HCT116 (cell line): ENCODE measurements around the gene NGEF. TPM values are rescaled to one million over a fixed set of nuclear protein-coding genes. Genes with fewer than 3 reads are reported as not detected.

Experiments used
- ATAC-seq: fragments of 200-7000 bp; cut with Tn5 transposase; 2 replicates; pipeline ENCODE4 v1.9.1; 2020; ENCODE audit warnings: mild to moderate bottlenecking, moderate library complexity
- BruUV-seq: library from RNA; stranded (reverse); fragments of 400-500 nt; replicated peaks from 2 replicates; lab custom pipeline; 2021; lab: Mats Ljungman, UMichigan
- CTCF ChIA-PET: fragments of 300-600 bp; sonication (Branson Sonifier 250); formaldehyde crosslinking; loops from one replicate; lab custom pipeline; 2021; ENCODE audit warnings: antibody characterized with exemption; lab: Charles Lee
- POLR2A ChIA-PET: fragments of 300-600, 350-600 bp; sonication (Branson Sonifier 250); formaldehyde crosslinking; loops from one replicate; lab custom pipeline; 2021; ENCODE audit warnings: antibody characterized with exemption; lab: Charles Lee
- RAD21 ChIA-PET, 2 experiments: fragments of 300-600 bp; sonication (Branson Sonifier 250); formaldehyde crosslinking; loops; one replicate each; lab custom pipeline; 2023; ENCODE audit warnings: low total read pairs in 2 of 2; ENCODE audit not compliant: uncharacterized antibody in 2 of 2, unreplicated experiment in 2 of 2, low non-redundant PET in 1 of 2; lab: Charles Lee
- DNase-seq: peaks from one replicate; pipeline ENCODE4 v3.0.0-alpha.2; 2010; ENCODE audit warnings: low read depth, low spot score
- H2AFZ ChIP-seq: fragments of 200-600 bp; shearing (Covaris generic), sonication (generic); 2 replicates; pipeline ENCODE4 v1.6.1; 2017; ENCODE audit warnings: low read depth, mixed run types, mixed read lengths, antibody characterized with exemption, low read length; ENCODE audit not compliant: poor library complexity, severe bottlenecking
- H3K27ac ChIP-seq: 2 replicates; pipeline ENCODE4 v1.5.1; 2012; ENCODE audit warnings: low read depth, low read length
- H3K27me3 ChIP-seq: fragments of 200-600 bp; sonication (generic); 2 replicates; pipeline ENCODE4 v1.6.1; 2016; ENCODE audit warnings: mixed run types, low read length, mixed read lengths; ENCODE audit not compliant: insufficient read depth
- H3K36me3 ChIP-seq, 2 experiments: fragments of 200-500 bp in 1 of 2; fragments of 200-600 bp in 1 of 2; sonication (Bioruptor generic) in 1 of 2; sonication (generic) in 1 of 2; 2 replicates each; pipeline versions ENCODE4 v1.5.1 to v1.6.1; 2014 to 2016; ENCODE audit warnings: low read length in 2 of 2, inconsistent platforms in 1 of 2, mixed read lengths in 1 of 2, mixed run types in 1 of 2; ENCODE audit not compliant: insufficient read depth in 2 of 2, control insufficient read depth in 1 of 2
- H3K4me1 ChIP-seq, 2 experiments: fragments of 200-600 bp in 1 of 2; sonication (generic) in 1 of 2; 2 replicates each; pipeline versions ENCODE4 v1.5.1 to v1.6.1; 2012 to 2017; ENCODE audit warnings: low read length in 2 of 2, inconsistent platforms in 1 of 2, mild to moderate bottlenecking in 1 of 2, mixed read lengths in 1 of 2, mixed run types in 1 of 2, moderate library complexity in 1 of 2; ENCODE audit not compliant: insufficient read depth in 2 of 2, control insufficient read depth in 1 of 2
- H3K4me2 ChIP-seq: fragments of 200-600 bp; sonication (generic); 2 replicates; pipeline ENCODE4 v1.6.1; 2017; ENCODE audit warnings: mixed run types, low read length, mixed read lengths
- H3K4me3 ChIP-seq, 2 experiments: fragments of 200-600 bp in 1 of 2; sonication (generic) in 1 of 2; replicated peaks in 1 of 2; 2 replicates each; pipeline ENCODE4 v1.5.1; 2011 to 2016; ENCODE audit warnings: low read length in 2 of 2, control low read depth in 1 of 2, low read depth in 1 of 2, mild to moderate bottlenecking in 1 of 2, mixed read lengths in 1 of 2, mixed run types in 1 of 2
- H3K79me2 ChIP-seq: fragments of 200-600 bp; sonication (generic); 2 replicates; pipeline ENCODE4 v1.6.1; 2017; ENCODE audit warnings: mild to moderate bottlenecking, mixed run types, low read length, moderate library complexity, mixed read lengths; ENCODE audit not compliant: insufficient read depth
- H3K9ac ChIP-seq: fragments of 200-600 bp; sonication (generic); 2 replicates; pipeline ENCODE4 v1.6.1; 2016; ENCODE audit warnings: low read length, mixed read lengths
- H3K9me2 ChIP-seq: fragments of 200-600 bp; sonication (generic), shearing (Covaris generic); 2 replicates; pipeline ENCODE4 v1.6.1; 2017; ENCODE audit warnings: mixed run types, mild to moderate bottlenecking, moderate library complexity; ENCODE audit not compliant: insufficient read depth
- H3K9me3 ChIP-seq, 2 experiments: fragments of 200-500 bp in 1 of 2; fragments of 200-600 bp in 1 of 2; sonication (Bioruptor generic) in 1 of 2; sonication (generic) in 1 of 2; 2 replicates each; pipeline ENCODE4 v1.6.1; 2014 to 2017; ENCODE audit warnings: low read length in 2 of 2, mixed read lengths in 2 of 2, inconsistent platforms in 1 of 2, low read depth in 1 of 2, mild to moderate bottlenecking in 1 of 2, mixed run types in 1 of 2, moderate library complexity in 1 of 2; ENCODE audit not compliant: control insufficient read depth in 1 of 2, insufficient read depth in 1 of 2
- H4K20me1 ChIP-seq: fragments of 200-600 bp; sonication (generic), shearing (Covaris generic); 2 replicates; pipeline ENCODE4 v1.6.1; 2017; ENCODE audit warnings: mixed run types, mild to moderate bottlenecking, moderate library complexity; ENCODE audit not compliant: insufficient read depth
- CBX3 ChIP-seq: IDR thresholded peaks from 2 replicates; pipeline ENCODE4 v1.6.1; 2012; ENCODE audit warnings: low read depth
- CEBPB ChIP-seq: IDR thresholded peaks from 2 replicates; pipeline ENCODE4 v1.6.1; 2012; ENCODE audit warnings: low read depth
- EGR1 ChIP-seq: IDR thresholded peaks from 2 replicates; pipeline ENCODE4 v1.6.1; 2012; ENCODE audit warnings: low read depth
- ELF1 ChIP-seq: IDR thresholded peaks from 2 replicates; pipeline ENCODE4 v1.6.1; 2012; ENCODE audit warnings: low read depth, borderline replicate concordance
- EZH2phosphoT487 ChIP-seq: fragments of 200-600 bp; IDR thresholded peaks from 2 replicates; pipeline ENCODE4 v1.6.1; 2018; ENCODE audit warnings: antibody characterized with exemption, borderline replicate concordance
- FOSL1 ChIP-seq: IDR thresholded peaks from 2 replicates; pipeline ENCODE4 v1.6.1; 2012; ENCODE audit warnings: low read depth
- POLR2A ChIP-seq: IDR thresholded peaks from 2 replicates; pipeline ENCODE4 v1.7.0; 2011; ENCODE audit warnings: borderline replicate concordance; ENCODE audit not compliant: insufficient read depth, insufficient read length; ENCODE audit errors: extremely low read depth
- SIN3A ChIP-seq: IDR thresholded peaks from 2 replicates; pipeline ENCODE4 v1.6.1; 2012; ENCODE audit warnings: low read depth
- TCF7L2 ChIP-seq: IDR thresholded peaks from 2 replicates; pipeline ENCODE4 v1.7.0; 2011; ENCODE audit warnings: borderline replicate concordance, inconsistent platforms; ENCODE audit not compliant: insufficient read depth, insufficient read length; ENCODE audit errors: extremely low read depth
- YY1 ChIP-seq: IDR thresholded peaks from 2 replicates; pipeline ENCODE4 v1.6.1; 2011; ENCODE audit warnings: low read length, low read depth, moderate library complexity, mild to moderate bottlenecking; ENCODE audit not compliant: insufficient replicate concordance; ENCODE audit errors: extremely low read depth
- ZBTB33 ChIP-seq: IDR thresholded peaks from 2 replicates; pipeline ENCODE4 v1.6.1; 2011; ENCODE audit warnings: mild to moderate bottlenecking, low read length, moderate library complexity; ENCODE audit not compliant: insufficient replicate concordance; ENCODE audit errors: extremely low read depth
- ZNF274 ChIP-seq: fragments of 200-500 bp; sonication (Bioruptor generic); IDR thresholded peaks from 2 replicates; pipeline ENCODE4 v1.6.1; 2014; ENCODE audit warnings: mild to moderate bottlenecking, low read depth, low read length, inconsistent platforms
- intact Hi-C: fragments of 100-400 bp; cut with micrococcal nuclease; formaldehyde crosslinking; loops from 2 replicates; pipeline ENCODE4 v1.10.0; 2022
- total RNA-seq: library from RNA; stranded (reverse); gene quantifications from one replicate; pipeline ENCODE4 v1.2.1, GENCODE V29; 2021; ENCODE audit not compliant: unreplicated experiment
- TF ChIP-seq, protein P1 (sequence below): IDR thresholded peaks from 2 replicates; pipeline ENCODE4 v1.6.1; 2012; ENCODE audit warnings: low read depth

NGEF gene
- total RNA-seq, 1 experiment from 2014 or later, result 12.6 TPM

DNA sequence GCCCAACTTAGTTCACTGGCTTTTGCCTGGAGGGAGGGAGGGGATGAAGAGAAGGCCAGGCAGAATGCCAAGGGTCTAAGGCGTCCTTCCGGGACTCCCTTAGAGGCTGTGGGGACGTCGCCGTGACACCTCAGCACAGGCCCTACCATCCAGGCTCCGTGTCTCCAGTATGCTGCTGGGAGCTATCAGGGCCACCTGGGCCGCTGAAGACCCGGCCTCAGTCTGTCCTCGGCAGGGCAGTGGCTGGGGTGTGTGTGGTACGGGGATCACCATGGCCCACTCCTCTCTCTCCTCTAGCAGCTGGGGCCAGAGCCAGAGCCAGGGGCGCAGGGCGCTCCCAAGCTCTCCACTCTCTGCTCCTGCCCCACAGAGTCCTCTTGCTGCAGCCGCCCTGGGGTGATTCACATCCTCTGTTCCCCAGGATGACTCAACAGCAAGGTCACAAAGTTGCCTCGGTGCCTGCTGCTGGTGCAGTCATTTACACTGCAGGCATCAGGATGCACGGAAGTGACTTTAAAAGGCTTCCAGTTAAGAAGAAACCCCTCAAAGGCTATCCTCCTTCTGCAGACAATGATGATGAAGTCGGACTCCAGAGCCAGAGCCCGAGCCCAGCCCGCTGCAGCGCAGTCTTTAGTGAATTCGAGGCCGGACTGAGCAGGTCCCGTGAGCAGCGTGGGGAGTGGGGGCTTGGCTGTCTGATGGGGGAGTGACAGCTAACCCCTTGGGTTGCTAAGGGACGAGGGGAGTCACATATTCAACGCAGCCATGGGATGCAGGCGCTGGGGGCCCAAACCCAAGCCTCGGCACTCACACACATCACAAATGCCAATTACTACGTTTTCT is 111.1 kb downstream of the NGEF start (continued):
- TF ChIP-seq ZBTB33, result peak; percentile 64

GRCh38 chr2:232900811-232901735 is 112.0 kb downstream of the NGEF start:
- Histone ChIP-seq H3K27me3 (no peaks in the 10 kb centered on the region), H3K9me3 (no peaks in the 10 kb centered on the region), H3K4me3 (peak overlapping the region; percentile 17 to 31; a peak in 3 of 4 replicates), H3K27ac (peak overlapping the region; percentile 77), H2AFZ (no peak overlapping the region), H3K36me3 (no peaks in the 10 kb centered on the region), H3K9me2 (no peaks in the 10 kb centered on the region), H3K4me2 (peak overlapping the region; percentile 82), H3K9ac (peak overlapping the region; percentile 59), H3K79me2 (no peaks in the 10 kb centered on the region), H4K20me1 (no peaks in the 10 kb centered on the region), H3K4me1 (peaks cover 16 to 34% of the 10 kb centered on the region in 2 experiments)
- ChIA-PET POLR2A (interaction anchor here (1.0 to 1.7 kb wide), 4 partner anchors 8 to 128 kb away, joined by 4 to 10 read pairs (median 6); no protein-coding TSS in a partner anchor), CTCF (no interaction called here), RAD21 (interaction anchor here in 1 of 2 experiments (1.0 kb wide), 1 partner anchor 128 kb away, joined by 3 read pairs; no protein-coding TSS in a partner anchor)
- BruUV-seq, result no TSS peak
- no peak for DNase-seq
- intact Hi-C loops, result loop anchor here (5.0 kb wide), 1 partner anchor 126 kb away; no protein-coding TSS in a partner anchor
- ATAC-seq, result 0 out of 2 replicates have a peak, but pooled peaks have one; percentile 1
- TF ChIP-seq ZNF274 (no peak), CEBPB (no peak), FOSL1 (no peak), CBX3 (no peak), ZBTB33 (no peak), TCF7L2 (no peak), EZH2phosphoT487 (no peak), YY1 (no peak), EGR1 (no peak), POLR2A (no peak), ELF1 (no peak), SIN3A (no peak)
- TF ChIP-seq, protein P1, sequence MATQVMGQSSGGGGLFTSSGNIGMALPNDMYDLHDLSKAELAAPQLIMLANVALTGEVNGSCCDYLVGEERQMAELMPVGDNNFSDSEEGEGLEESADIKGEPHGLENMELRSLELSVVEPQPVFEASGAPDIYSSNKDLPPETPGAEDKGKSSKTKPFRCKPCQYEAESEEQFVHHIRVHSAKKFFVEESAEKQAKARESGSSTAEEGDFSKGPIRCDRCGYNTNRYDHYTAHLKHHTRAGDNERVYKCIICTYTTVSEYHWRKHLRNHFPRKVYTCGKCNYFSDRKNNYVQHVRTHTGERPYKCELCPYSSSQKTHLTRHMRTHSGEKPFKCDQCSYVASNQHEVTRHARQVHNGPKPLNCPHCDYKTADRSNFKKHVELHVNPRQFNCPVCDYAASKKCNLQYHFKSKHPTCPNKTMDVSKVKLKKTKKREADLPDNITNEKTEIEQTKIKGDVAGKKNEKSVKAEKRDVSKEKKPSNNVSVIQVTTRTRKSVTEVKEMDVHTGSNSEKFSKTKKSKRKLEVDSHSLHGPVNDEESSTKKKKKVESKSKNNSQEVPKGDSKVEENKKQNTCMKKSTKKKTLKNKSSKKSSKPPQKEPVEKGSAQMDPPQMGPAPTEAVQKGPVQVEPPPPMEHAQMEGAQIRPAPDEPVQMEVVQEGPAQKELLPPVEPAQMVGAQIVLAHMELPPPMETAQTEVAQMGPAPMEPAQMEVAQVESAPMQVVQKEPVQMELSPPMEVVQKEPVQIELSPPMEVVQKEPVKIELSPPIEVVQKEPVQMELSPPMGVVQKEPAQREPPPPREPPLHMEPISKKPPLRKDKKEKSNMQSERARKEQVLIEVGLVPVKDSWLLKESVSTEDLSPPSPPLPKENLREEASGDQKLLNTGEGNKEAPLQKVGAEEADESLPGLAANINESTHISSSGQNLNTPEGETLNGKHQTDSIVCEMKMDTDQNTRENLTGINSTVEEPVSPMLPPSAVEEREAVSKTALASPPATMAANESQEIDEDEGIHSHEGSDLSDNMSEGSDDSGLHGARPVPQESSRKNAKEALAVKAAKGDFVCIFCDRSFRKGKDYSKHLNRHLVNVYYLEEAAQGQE, result no peak
